Inflammatory macrophage (primary cell): ENCODE data around the gene HOXA5.

Source experiments
- DNase-seq, 2 donors: peaks; one replicate each; pipeline ENCODE4 v3.0.0-alpha.2; 2020 to 2022

The HOXA5 gene

DNA sequence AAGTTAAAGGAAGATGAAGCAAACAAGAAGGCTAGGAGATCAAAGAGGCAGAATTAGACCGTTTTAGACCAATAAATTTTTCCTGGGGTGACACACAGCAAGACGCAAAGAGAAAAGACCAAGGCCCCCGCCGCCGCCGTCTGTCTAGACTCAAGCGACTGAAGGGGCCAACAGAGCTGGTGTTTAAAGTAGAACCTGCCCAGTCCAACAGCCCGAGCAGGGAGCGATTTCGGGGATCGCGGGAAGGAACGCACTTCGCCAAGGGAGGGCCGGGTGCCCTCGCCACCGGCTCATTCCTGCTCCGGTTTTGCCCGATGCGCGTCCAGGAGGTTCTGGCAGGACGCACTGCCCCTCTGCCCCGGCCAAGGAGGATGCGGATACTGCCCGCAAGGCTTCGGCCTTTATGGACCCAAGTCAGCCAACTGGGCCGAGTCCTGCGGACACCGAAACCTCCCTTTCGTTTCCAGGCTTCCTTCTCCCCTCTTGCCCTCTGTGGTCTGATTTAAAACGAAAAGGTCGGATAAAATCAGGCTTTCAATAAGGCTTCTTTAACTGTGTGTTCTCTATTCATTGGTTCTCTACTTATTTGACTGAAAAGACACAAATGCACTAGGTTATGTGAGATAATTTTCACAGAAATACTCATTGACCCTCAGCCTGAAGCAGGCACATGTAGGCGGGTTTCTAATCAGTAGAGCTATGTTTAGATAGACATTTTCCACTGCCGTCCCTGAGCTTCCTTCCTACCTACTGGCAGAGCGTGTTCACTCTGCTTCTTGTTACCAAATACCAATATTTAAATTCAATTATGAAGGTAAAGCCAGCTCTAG, 15.2 kb upstream of the HOXA5 start:
- no peak for DNase-seq

DNA sequence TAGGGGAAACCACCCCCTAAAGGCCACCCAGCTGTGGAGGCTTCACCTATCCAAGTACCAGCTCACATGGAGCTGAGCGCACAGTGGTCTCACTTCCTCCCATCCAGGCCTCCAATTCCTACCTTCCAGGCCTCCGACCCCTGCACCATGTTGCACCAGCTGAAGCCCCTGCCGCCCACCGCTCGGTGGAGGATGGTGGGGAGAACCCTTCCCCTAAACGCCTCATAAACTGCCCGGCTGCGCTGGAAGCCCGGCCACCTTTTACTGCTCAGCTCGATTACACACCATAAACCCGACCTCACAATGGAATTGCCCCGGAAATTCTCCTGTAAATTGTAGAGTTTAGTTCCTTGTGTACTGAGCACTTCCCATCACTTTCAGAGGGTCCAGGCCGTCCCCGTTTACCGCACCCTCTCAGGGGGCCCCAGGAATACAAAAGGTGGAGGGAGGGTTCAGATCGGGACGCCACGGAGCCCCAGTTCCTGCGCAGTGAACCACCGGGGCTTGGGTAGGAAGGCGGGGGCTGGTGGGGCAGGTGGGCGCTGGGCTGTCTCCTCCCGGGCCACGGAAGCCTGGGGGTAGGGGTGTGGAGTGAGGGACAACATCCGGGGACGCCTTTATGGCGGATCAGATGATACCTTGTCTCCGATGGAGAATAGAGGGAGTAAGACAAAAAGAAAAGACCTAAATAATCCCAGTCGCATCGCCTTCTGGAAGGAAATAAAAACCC, 14.4 kb upstream of the HOXA5 start:
- no peak for DNase-seq

DNA sequence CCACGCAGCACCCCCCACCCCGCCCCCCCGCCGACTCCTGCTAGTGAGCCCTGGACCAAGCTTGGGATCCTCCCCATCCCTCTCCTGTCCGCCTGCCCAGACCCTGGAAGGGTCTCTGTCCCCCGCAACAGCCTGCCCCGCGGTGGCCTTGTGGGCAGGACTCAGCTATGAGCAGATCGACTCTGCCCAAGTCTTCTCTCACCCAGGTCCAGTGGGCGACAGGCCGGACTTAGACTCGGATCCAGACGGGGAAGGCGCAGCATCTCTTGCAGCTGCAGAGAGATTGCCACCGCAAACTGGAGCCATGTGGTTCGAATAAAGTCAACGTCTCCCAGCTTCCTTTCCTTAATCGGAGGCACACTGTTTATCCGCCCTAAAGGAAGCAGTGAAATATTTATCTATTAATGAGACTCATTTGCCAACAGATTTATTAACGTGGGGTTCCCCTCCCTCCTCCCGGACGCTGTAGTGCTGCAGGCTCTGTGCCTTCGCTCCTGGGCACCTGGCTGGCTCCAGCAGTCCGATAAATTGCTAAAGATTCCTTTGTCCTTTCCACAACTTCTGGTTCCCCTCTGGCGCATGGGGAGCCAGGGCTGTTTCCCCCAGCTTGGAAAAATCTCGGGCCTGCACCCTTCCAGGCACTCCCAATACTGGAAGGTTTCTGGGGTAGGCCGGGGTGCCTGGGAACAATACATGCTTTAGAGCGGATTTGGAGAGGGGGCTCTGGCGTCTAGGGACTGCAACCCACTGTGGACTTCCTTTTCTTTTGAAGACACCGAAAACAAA, 13.6 kb upstream of the HOXA5 start:
- DNase-seq, result no peak

DNA sequence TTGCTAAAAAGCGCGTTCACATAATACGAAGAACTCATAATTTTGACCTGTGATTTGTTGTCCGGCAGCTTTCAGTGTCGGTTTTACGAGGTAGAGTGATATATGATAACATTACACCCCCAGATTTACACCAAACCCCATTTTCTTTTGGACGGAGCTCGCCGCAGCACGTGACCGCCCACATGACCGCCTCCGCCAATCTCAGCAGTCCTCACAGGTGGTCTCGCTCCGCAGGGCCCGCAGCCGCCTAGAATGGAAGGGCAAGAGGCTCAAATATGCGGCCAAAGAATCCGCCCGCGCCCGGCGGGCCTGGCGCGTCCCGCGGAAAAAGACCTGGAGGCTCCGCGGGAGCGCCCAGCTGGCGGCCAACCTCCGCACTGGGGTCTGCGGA, 13.0 kb upstream of the HOXA5 start, which contains the start of gene HOXA7:
HOXA7 (minus strand) TSS at position 168 of the 391 bp plus-strand sequence; CDS start at position 38, 130 bp downstream.
- no peak for DNase-seq

DNA sequence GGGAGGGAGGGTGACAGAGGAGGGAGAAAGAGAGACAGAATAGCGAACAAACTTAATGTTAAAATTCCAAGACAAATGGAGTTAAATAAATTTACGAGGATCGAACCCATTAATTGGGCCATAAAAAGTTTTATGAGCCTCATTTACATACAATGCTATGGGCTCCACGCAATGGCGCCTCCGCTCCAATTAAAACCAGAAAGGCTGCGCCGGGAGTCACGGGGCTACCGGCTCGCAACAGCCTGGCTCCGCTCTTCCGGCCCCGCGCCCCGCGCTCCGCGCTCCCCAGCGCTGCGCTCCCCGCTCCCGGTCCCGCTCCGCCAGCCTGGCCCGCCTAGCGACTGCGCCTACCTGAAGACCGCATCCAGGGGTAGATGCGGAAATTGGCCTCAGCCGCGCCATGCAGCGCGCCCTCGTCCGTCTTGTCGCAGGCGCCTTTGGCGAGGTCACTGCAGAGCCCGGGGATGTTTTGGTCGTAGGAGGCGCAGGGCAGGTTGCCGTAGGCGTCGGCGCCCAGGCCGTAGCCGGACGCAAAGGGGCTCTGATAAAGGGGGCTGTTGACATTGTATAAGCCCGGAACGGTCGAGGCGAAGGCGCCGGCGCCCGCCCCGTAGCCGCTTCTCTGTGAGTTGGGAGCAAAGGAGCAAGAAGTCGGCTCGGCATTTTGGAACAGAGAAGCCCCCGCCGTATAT, 12.5 kb upstream of the HOXA5 start:
- no peak for DNase-seq

DNA sequence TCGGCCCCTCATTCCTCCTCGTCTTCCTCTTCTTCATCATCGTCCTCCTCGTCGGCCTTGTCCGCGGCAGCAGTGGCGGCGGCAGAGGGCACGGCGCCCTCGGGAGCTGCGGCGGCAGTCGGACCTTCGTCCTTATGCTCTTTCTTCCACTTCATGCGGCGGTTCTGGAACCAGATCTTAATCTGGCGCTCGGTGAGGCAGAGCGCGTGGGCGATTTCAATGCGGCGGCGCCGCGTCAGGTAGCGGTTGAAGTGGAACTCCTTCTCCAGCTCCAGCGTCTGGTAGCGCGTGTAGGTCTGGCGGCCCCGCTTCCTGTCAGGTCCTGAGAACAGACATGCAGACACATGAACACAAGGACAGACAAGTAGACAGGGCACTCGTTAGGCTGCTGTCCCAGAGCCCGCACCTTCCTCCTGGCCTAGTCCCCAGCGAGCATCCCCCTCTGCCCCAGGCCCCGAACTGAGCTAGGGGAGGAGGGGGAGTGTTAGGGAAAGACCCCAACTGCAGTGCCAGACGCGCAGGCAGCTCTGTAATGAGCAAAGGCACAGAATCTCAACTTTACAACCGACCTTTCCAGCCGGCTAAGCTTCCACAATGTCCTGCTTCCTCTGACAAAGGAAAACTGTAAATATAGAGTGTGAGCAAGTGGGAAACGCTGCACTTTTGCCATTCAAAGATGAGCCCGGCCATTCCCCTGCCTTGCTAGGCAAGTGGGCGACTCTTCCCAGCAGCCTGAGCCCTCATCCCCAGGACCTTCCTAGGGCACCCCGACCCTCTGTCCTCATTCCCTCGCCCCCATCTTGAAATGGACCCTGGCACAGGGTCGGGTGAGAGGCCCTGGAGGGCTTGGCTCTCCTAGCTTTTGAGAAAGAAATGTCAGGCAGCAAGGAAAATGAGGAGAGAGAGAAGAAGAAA, 11.7 kb upstream of the HOXA5 start:
- DNase-seq, result no peak

DNA sequence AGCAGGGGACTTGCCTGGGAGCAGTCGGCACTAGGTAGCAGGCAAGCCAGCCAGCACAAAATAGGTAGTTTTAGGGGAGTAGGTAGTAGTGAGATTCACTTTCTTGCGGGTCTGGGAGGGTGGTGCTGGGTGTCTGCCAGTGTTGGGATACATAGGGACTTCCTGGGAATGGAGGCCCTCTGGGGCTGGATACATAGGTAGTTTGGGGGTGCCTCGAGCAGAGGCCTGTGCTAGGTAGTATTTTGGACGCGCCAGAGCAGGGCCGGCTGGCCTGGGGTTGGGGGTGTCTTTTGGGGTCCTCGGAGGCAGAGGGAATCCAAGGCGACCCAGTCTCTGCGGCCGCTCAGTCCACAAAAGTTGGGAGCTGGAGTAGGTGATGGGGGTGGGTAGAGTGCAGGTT, 10.9 kb upstream of the HOXA5 start:
- DNase-seq, result no peak

DNA sequence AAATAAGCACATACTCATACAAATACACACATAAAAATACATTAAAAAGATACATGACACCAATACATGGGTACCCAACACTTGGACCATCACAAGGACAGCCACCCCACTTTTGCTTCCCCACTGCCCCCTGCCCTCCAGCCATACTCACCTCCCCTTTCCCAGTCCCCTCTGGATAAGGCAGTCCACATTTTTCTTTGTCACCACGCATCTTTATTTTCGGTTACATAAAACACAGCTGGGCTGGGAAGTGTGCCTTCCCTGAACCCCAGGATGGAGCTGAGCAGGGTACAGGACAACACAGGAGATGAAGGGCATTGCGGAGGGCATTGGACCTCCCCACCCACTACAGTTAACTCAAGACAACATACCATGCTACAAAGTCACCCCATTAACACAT, 10.0 kb upstream of the HOXA5 start:
- DNase-seq, result no peak

DNA sequence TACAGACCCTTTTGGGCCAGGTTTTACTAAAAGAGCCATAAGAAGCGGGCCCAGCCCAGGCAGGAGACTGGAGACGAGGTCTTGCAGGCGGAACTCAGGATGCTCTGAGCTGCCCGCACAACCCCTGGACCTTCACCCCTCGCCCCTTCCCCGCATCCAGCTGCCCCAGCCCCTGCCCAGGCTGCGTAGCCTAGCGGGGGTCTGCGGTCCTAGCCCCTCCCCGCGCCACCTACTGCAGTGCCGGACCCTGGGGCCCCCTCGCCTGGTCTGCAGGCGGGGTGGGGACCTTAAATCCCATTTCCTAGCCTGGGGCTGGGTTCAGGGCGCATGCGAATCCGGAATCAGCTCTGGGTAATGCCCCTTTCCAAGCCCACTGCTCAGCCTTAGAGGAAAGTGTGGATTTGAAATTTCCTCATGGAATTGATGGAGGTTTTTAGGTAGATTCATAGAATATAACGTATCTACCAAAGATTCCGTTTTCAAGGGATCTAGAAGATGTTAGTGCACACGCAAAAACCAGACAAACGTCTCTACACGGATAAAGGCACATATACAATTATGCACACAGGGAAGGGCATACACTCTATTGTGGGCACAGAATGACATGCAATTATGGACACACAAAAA, 9.4 kb upstream of the HOXA5 start:
- DNase-seq, result no peak

DNA sequence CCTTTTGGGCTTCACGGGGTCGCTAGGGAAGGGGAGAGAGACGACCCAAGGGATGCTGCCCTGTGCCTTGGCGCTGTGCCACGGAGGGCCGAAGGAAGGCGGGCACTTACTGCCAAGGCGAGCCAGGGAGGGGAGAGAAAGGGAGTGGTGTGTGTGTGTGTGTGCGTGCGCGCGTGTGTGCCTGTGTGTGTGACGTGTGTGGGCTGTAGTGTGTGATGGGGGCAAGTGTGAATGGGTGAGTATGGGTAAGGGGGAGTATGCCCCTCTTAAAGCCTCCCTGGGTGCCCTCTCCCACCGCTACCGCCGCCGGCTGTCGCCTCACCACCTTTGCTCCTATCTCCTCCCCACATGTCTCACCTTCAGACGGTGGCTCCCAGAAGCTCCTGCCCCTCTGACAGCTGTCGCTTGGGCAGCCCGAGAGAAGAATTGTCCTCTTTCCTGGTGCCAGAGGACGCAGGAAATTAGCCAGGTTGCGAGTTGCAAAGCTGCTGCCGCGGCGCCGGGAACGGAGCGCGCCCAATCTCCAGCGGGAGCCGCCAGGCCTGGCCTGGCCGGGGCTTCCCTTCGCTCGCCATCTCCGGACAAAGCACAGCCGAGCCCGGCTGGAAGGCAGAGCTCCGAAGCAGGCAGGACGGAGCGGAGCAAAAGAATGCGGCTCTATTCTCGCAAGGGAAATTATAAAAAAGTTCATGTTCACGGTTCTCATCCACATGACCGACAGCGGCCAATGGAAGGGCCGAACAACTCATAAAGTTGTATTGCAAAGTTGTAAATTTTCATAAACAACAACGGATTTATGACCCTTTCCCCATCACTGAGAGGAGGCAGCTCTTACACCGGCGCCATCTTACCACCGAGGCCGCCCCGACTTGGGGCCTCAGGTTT, 8.7 kb upstream of the HOXA5 start, which contains the start of gene HOXA3:
HOXA3 (minus strand) TSS at position 653 of the 885 bp plus-strand sequence. CDS start 41,943 bp downstream, outside the sequence.
- no peak for DNase-seq

DNA sequence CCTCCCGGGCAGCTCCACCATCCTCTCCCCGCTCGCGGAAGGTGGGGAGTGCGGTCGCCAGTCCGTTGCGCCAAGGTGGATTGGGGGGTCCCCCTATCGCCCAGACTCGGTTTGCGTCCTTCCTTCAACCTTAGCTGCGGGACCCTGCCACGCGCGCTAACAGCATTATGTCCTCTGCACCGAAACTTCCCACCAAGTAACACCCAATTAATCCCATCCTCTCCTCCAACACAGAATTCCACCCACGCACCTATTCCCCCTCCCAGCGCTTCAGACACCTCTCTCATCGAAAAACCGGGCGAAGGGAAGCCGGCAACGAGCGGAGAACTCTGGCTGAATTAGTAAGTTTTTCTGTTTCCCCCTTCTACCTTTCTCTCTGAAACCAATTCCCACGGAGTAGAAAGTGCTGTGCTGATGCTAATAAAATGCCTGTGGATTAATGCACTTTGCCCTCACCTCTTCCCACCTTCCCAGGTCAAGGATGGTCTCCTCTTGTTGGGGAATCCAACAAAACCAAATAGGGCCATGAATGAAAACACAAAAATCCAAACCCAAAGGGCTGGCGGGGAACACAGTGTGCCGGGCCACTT, 8.0 kb upstream of the HOXA5 start:
- no peak for DNase-seq

DNA sequence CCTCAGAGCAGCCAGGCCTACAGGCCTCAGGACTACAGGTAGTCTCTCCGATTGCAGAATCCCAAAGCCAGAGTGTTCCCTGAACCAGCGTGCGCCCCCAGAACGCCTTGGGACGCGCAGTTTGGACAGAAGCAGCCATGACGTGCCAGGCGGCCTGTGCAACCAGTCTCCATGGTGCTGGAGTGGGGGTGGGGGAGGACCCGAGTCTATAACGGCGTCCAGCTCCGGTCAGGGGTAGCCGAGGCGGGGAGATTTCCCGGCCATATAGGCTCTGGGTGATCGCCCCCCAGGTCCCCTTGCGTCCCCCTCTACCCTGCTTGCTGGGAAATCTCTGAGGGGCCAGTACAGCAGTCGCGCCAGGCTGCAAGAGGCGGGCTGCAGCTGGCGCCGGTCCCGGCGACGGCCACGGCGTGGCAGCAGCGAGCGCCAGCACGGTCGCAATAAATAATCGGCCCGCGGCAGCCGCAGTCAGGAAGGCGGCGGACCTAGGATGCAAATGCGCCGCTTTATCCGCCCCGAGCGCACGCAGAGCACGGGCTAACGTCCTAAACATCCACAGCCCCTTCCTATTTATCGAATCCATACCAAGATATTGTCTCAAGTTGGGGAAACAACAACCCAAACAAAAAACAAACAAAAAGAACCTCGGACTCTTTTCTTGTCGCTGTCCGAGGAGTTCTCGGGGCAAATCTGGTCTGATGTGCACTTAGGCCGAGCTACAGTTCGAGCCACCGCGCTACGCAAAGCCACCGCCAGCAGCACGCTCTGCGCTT, 7.3 kb upstream of the HOXA5 start:
- peak; percentile 60 to 77 for DNase-seq

DNA sequence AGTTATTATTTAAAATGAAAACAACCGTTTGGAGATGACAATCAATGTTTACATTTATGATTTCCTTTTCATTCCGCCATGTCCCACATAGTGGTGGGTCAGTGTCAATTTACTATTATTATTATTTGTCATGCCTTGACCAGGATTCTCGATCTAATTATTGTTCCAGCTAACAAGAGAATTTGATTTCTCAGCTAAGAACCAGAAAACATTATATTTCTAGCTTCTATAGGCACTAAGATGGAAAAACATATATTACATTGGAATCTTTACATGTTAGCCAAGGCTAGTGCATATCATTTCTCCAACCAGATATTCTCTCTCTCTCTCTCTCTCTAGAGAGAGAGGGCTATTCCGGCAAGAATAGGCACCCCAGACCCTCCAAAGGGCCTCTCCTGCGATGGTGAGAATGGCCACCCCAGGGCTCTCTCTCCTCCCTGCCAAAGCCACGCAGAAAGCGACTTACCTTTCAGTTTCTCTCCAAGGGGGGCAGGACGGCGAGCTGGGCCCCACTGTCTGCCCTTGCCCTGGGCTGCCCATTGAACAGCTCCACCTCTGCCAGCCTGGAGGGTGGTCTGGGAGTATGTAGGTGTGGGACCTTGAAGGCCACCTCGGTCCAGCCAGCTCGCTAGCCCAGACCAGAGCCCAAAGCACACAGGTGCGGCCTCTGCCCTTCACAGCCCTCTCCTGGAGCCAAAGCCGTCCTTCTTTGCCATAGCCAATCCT, 6.5 kb upstream of the HOXA5 start:
- DNase-seq, result no peak

DNA sequence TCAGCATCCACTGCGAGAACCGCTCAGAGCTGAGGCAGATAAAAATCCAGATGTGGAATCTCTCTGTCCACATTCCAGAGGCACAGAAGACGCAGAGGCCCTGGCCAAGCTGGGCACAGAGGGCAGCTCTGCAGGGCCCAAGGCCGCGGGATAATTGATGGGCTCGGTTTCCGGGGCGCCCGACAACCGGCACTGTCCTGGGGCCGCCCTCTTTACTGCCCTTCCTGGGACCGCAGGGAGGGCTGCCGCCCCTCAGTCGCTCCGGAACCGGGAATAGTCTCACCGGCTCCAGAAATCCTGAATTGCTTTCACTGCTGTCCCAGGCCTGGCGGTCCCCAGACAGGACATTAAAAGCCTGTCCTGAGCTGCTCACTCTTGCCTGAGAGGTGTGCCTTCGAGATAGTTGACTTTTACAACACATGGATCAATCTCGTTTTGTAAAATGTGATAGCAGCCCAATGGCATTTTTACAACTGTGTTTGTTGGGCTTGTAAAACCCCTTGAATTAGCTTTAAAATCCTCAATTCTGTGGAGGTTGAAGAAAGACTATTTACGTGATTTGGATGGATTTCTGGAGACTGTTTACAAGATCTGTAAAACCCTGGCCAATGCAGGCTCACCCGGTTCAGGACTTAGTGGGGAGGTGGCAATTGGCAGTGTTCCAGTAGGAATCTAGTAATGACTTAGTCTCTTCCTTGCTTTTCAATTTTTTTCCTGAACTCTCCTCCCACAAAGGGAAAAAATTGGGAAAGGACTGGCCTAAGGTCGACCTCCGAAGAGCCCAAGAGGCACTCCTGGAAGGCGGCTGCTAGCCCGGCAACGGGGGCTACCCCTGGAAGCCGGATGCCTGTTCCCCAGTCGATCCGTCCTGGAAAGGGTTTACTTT, 5.5 kb upstream of the HOXA5 start:
- no peak for DNase-seq

DNA sequence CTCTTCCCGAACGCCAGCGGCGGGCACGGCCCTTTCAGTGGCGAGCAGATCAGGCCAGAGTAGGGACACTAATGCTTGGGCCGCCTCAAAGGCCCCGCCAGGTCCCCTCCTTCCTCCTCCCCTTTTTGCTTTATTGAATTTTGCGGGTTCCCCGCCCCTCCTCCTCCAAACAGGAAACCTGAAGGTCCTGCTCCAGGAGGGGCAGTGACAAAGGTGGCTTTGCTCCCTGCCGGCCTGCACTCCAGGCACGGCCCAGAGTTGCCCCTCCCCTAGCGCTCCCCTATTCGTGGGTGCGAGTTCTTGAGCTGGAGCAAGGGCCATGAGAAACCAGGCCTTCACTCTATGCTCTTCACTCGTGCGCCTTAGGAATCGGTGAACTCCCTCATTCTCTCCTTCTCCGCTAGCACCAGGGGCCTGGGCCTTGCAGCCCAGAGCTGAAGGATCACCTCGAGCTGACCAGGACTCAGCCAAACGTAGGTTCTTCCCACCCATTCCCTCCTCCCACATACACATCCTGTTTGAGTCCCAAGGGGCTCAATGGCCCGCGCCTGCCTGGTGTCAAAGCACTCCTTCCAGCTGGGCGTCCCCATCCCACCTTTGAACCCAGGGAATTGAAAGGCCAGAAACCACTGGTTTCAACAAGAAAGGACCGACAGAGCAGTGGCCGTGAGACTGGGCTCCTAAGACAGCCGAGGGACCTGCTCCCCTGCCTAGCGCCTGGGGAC, 4.7 kb upstream of the HOXA5 start:
- no peak for DNase-seq
